ENCODE measurements around the gene IWS1.
"Not testable (repeated sequence)": the region's sequence is repeated elsewhere in the genome, so short reads cannot be mapped to it uniquely, and the experiment has no call there.

GRCh38 chr2:127543013-127543501, 16.8 kb upstream of the IWS1 start:
- not testable (repeated sequence) for TF ChIP-seq PBX3 (IDR thresholded peaks at IDR 0.05); REST (IDR thresholded peaks at IDR 0.05); MAFK (IDR thresholded peaks at IDR 0.05; ENCODE audit: partially characterized antibody); CTCF (IDR thresholded peaks at IDR 0.05); NFE2L2 (conservative IDR thresholded peaks at IDR 0.05; ENCODE audit: low read length); EP300 (IDR thresholded peaks at IDR 0.05); JUN (IDR thresholded peaks at IDR 0.05); POLR2A (IDR thresholded peaks at IDR 0.05; ENCODE audit: low read length); JUNB (IDR thresholded peaks at IDR 0.05); SMC3 (IDR thresholded peaks at IDR 0.05); MAX (IDR thresholded peaks at IDR 0.05); KDM1A (IDR thresholded peaks at IDR 0.05; ENCODE audit: low read depth)

Data from A549 (cell line).